Immature natural killer cell (primary cell): Measurements from ENCODE around the gene UBE2J1. TPM values are rescaled to one million over a fixed set of nuclear protein-coding genes. Genes with fewer than 3 reads are reported as not detected.
A peak's percentile ranks its signal among the peaks of the same experiment; 100 is the strongest.
"Not testable (repeated sequence)": the region's sequence is repeated elsewhere in the genome, so short reads cannot be mapped to it uniquely, and the experiment has no call there.

Experiments used
- DNase-seq, 3 donors: peaks; one replicate each; pipeline ENCODE4 v3.0.0; 2022; ENCODE audit warnings: mixed read lengths in 1 of 3
- H3K27ac Mint-ChIP-seq, 6 donors: one replicate each; pipeline ENCODE4 v1.8.0; 2020; ENCODE audit warnings: mixed read lengths in 6 of 6, mild to moderate bottlenecking in 5 of 6, inconsistent platforms in 4 of 6, moderate library complexity in 3 of 6
- H3K27me3 Mint-ChIP-seq, 3 donors: one replicate each; pipeline ENCODE4 v1.8.0; 2020 to 2021; ENCODE audit warnings: low read depth in 3 of 3, mild to moderate bottlenecking in 3 of 3, mixed read lengths in 3 of 3, moderate library complexity in 3 of 3, inconsistent platforms in 1 of 3
- H3K36me3 Mint-ChIP-seq, 3 donors: one replicate each; pipeline ENCODE4 v1.8.0; 2020; ENCODE audit warnings: mixed read lengths in 3 of 3, inconsistent platforms in 2 of 3, mild to moderate bottlenecking in 2 of 3
- H3K4me1 Mint-ChIP-seq, 2 donors: one replicate each; pipeline ENCODE4 v1.8.0; 2020; ENCODE audit warnings: inconsistent platforms in 2 of 2, mild to moderate bottlenecking in 2 of 2, mixed read lengths in 2 of 2, moderate library complexity in 1 of 2
- H3K4me3 Mint-ChIP-seq, 5 donors: one replicate each; pipeline ENCODE4 v1.8.0; 2020; ENCODE audit warnings: mild to moderate bottlenecking in 5 of 5, mixed read lengths in 5 of 5, inconsistent platforms in 3 of 5, moderate library complexity in 3 of 5
- H3K9me3 Mint-ChIP-seq, 6 donors: one replicate each; pipeline ENCODE4 v1.8.0; 2020; ENCODE audit warnings: mild to moderate bottlenecking in 6 of 6, mixed read lengths in 6 of 6, inconsistent platforms in 4 of 6, moderate library complexity in 3 of 6
- polyA plus RNA-seq, 3 donors: library from polyadenylated mRNA; unstranded; fragments of 300-500 nt; fragmentation: Illumina TruSeq; gene quantifications; one replicate each; pipeline ENCODE4 v1.2.3, GENCODE V29; 2021

Gene UBE2J1
- polyA plus RNA-seq, 3 donors from 2014 or later = 38.2 to 54.8 (median 40.8) TPM

GRCh38 chr6:89323511-89323971 lies 29.0 kb downstream of the UBE2J1 start:
- no peaks in the 10 kb centered on the region for H3K9me3 Mint-ChIP-seq
- no peak overlapping the region for H3K27ac Mint-ChIP-seq
- H3K4me3 Mint-ChIP-seq = no peak overlapping the region
- peaks cover 3 to 9% of the 10 kb centered on the region in 2 donors for H3K4me1 Mint-ChIP-seq
- no peak for DNase-seq
- H3K27me3 Mint-ChIP-seq = peaks cover 0 to 2% (median 0%) of the 10 kb centered on the region in 3 donors
- H3K36me3 Mint-ChIP-seq = peaks cover 8 to 34% (median 20%) of the 10 kb centered on the region in 3 donors

- Mint-ChIP-seq H3K4me1 (peaks cover 3 to 9% of the 10 kb centered on the region in 2 donors), H3K4me3 (no peak overlapping the region)
These were observed 31.2 kb downstream of the UBE2J1 start for GRCh38 chr6:89321131-89321970.

GRCh38 chr6:89320012-89320559 lies 32.4 kb downstream of the UBE2J1 start:
- no peak for DNase-seq
- H3K4me1 Mint-ChIP-seq = peaks cover 3 to 9% of the 10 kb centered on the region in 2 donors
- H3K36me3 Mint-ChIP-seq = peaks cover 15 to 29% (median 25%) of the 10 kb centered on the region in 3 donors
- no peak overlapping the region for H3K27ac Mint-ChIP-seq
- no peaks in the 10 kb centered on the region for H3K9me3 Mint-ChIP-seq
- peaks cover 0 to 2% (median 0%) of the 10 kb centered on the region in 3 donors for H3K27me3 Mint-ChIP-seq
- no peak overlapping the region for H3K4me3 Mint-ChIP-seq

More at GRCh38 chr6:89321131-89321970, 31.2 kb downstream of the UBE2J1 start:
- Mint-ChIP-seq H3K27me3 (peaks cover 0 to 2% (median 0%) of the 10 kb centered on the region in 3 donors), H3K27ac (no peak overlapping the region), H3K9me3 (no peaks in the 10 kb centered on the region), H3K36me3 (peaks cover 13 to 26% (median 19%) of the 10 kb centered on the region in 3 donors)
- no peak for DNase-seq

GRCh38 chr6:89317067-89317466 lies 35.5 kb downstream of the UBE2J1 start:
- Mint-ChIP-seq H3K36me3 (peaks cover 13 to 31% (median 16%) of the 10 kb centered on the region in 3 donors), H3K27ac (no peak overlapping the region), H3K9me3 (no peaks in the 10 kb centered on the region), H3K27me3 (no peaks in the 10 kb centered on the region), H3K4me1 (peaks cover 3 to 9% of the 10 kb centered on the region in 2 donors), H3K4me3 (no peak overlapping the region)
- no peak for DNase-seq

GRCh38 chr6:89315249-89315885 lies 37.2 kb downstream of the UBE2J1 start, which contains the start of gene GABRR2:
GABRR2 (minus strand) TSS chr6:89315299; CDS start chr6:89315165, 134 bp downstream.
- Mint-ChIP-seq H3K9me3 (no peaks in the 10 kb centered on the region), H3K4me3 (no peak within 1 kb of the TSS), H3K36me3 (peaks cover 13 to 28% (median 16%) of the 10 kb centered on the region in 3 donors), H3K27me3 (peaks cover 0 to 2% (median 0%) of the 10 kb centered on the region in 3 donors), H3K27ac (no peak within 1 kb of the TSS), H3K4me1 (no peaks in the 10 kb centered on the region)
- DNase-seq = no peak

GRCh38 chr6:89314692-89315091 lies 37.8 kb downstream of the UBE2J1 start:
- Mint-ChIP-seq H3K4me3 (no peak overlapping the region), H3K4me1 (no peaks in the 10 kb centered on the region), H3K27ac (no peak overlapping the region), H3K36me3 (peaks cover 13 to 28% (median 16%) of the 10 kb centered on the region in 3 donors), H3K9me3 (no peaks in the 10 kb centered on the region), H3K27me3 (peaks cover 0 to 2% (median 0%) of the 10 kb centered on the region in 3 donors)
- DNase-seq = no peak

- no peak for DNase-seq
- Mint-ChIP-seq H3K4me1 (no peaks in the 10 kb centered on the region), H3K9me3 (no peaks in the 10 kb centered on the region), H3K27ac (no peak overlapping the region), H3K36me3 (peaks cover 11 to 20% (median 13%) of the 10 kb centered on the region in 3 donors), H3K4me3 (no peak overlapping the region), H3K27me3 (peaks cover 0 to 2% (median 2%) of the 10 kb centered on the region in 3 donors)
These were observed 39.5 kb downstream of the UBE2J1 start for GRCh38 chr6:89313006-89313405.

GRCh38 chr6:89311853-89312531 lies 40.5 kb downstream of the UBE2J1 start:
- no peak overlapping the region for H3K4me3 Mint-ChIP-seq
- peaks cover 6 to 16% (median 13%) of the 10 kb centered on the region in 3 donors for H3K36me3 Mint-ChIP-seq
- peak overlapping the region in 2 of 6 donors; percentile 4 to 32 for H3K27ac Mint-ChIP-seq
- H3K27me3 Mint-ChIP-seq = peaks cover 0 to 2% (median 2%) of the 10 kb centered on the region in 3 donors
- DNase-seq = no peak
- no peaks in the 10 kb centered on the region for H3K4me1 Mint-ChIP-seq
- no peaks in the 10 kb centered on the region for H3K9me3 Mint-ChIP-seq

- Mint-ChIP-seq H3K27me3 (peaks cover 0 to 2% (median 2%) of the 10 kb centered on the region in 3 donors), H3K36me3 (peaks cover 6 to 16% (median 13%) of the 10 kb centered on the region in 3 donors), H3K4me1 (no peaks in the 10 kb centered on the region), H3K27ac (no peak overlapping the region), H3K9me3 (no peaks in the 10 kb centered on the region), H3K4me3 (no peak overlapping the region)
- no peak for DNase-seq
These were observed 41.0 kb downstream of the UBE2J1 start for GRCh38 chr6:89311530-89311852.

- DNase-seq = no peak
- Mint-ChIP-seq H3K4me3 (no peak overlapping the region), H3K27me3 (peaks cover 0 to 2% (median 2%) of the 10 kb centered on the region in 3 donors), H3K9me3 (no peaks in the 10 kb centered on the region), H3K36me3 (peaks cover 2 to 13% (median 10%) of the 10 kb centered on the region in 3 donors), H3K27ac (no peak overlapping the region), H3K4me1 (no peaks in the 10 kb centered on the region)
These were observed 41.6 kb downstream of the UBE2J1 start for GRCh38 chr6:89310929-89311328.

- Mint-ChIP-seq H3K27ac (no peak overlapping the region), H3K36me3 (no peaks in the 10 kb centered on the region), H3K4me3 (no peak overlapping the region), H3K27me3 (peaks cover 0 to 4% (median 2%) of the 10 kb centered on the region in 3 donors), H3K4me1 (no peaks in the 10 kb centered on the region), H3K9me3 (no peaks in the 10 kb centered on the region)
- DNase-seq = no peak
These were observed 43.8 kb downstream of the UBE2J1 start for GRCh38 chr6:89308525-89309395.

- H3K4me1 Mint-ChIP-seq, H3K4me3 Mint-ChIP-seq, DNase-seq, H3K36me3 Mint-ChIP-seq, H3K27ac Mint-ChIP-seq, H3K27me3 Mint-ChIP-seq, H3K9me3 Mint-ChIP-seq: not testable (repeated sequence)
These were observed 48.0 kb downstream of the UBE2J1 start for GRCh38 chr6:89304517-89304916.

GRCh38 chr6:89302936-89303335 lies 49.6 kb downstream of the UBE2J1 start:
- Mint-ChIP-seq H3K27me3 (peaks cover 0 to 7% (median 0%) of the 10 kb centered on the region in 3 donors), H3K36me3 (peaks cover 0 to 5% (median 0%) of the 10 kb centered on the region in 3 donors), H3K27ac (no peak overlapping the region), H3K9me3 (no peaks in the 10 kb centered on the region), H3K4me1 (peaks cover 5 to 11% of the 10 kb centered on the region in 2 donors), H3K4me3 (no peak overlapping the region)
- no peak for DNase-seq
